Loucy (cell line): Measurements from ENCODE around the gene DAZL.

Experiments
- H2AFZ ChIP-seq: fragments of 200-600 bp; sonication (generic); 2 replicates; pipeline ENCODE4 v1.6.0; 2016; ENCODE audit warnings: antibody characterized with exemption, mild to moderate bottlenecking, low read length, moderate library complexity
- H3F3A ChIP-seq: fragments of 200-600 bp; 2 replicates; pipeline ENCODE4 v1.6.0; 2016; ENCODE audit warnings: antibody characterized with exemption, low read depth, mild to moderate bottlenecking
- H3K27me3 ChIP-seq: fragments of 200-600 bp; sonication (generic); 2 replicates; pipeline ENCODE4 v1.6.1; 2014; ENCODE audit warnings: low read length, mild to moderate bottlenecking; ENCODE audit not compliant: insufficient read depth, poor library complexity, severe bottlenecking
- H3K36me3 ChIP-seq: fragments of 200-600 bp; sonication (generic); 2 replicates; pipeline ENCODE4 v1.6.1; 2016; ENCODE audit warnings: low read length; ENCODE audit not compliant: insufficient read depth
- H3K4me1 ChIP-seq: fragments of 200-600 bp; sonication (generic); 2 replicates; pipeline ENCODE4 v1.5.1; 2014; ENCODE audit warnings: low read length, mild to moderate bottlenecking; ENCODE audit not compliant: insufficient read depth, poor library complexity, severe bottlenecking
- H3K4me2 ChIP-seq: fragments of 200-600 bp; sonication (generic); 2 replicates; pipeline ENCODE4 v1.6.0; 2014; ENCODE audit warnings: antibody characterized with exemption, low read length, low read depth, mild to moderate bottlenecking; ENCODE audit not compliant: poor library complexity, severe bottlenecking
- H3K4me3 ChIP-seq: fragments of 200-600 bp; sonication (generic); 2 replicates; pipeline ENCODE4 v1.5.1; 2014; ENCODE audit warnings: low read length, mild to moderate bottlenecking, mixed read lengths; ENCODE audit not compliant: poor library complexity, severe bottlenecking
- H3K79me2 ChIP-seq: fragments of 200-600 bp; sonication (generic); 2 replicates; pipeline ENCODE4 v1.6.1; 2014; ENCODE audit warnings: low read length; ENCODE audit not compliant: insufficient read depth
- H3K9ac ChIP-seq: fragments of 200-600 bp; sonication (generic); 2 replicates; pipeline ENCODE4 v1.6.0; 2014; ENCODE audit warnings: mild to moderate bottlenecking, low read depth, low read length, moderate library complexity; ENCODE audit not compliant: poor library complexity, severe bottlenecking
- H3K9me2 ChIP-seq: fragments of 200-600 bp; sonication (generic); replicated peaks from 2 replicates; pipeline ENCODE4 v1.6.1; 2016; ENCODE audit warnings: low read depth, low read length, mixed read lengths
- H3K9me3 ChIP-seq: fragments of 200-600 bp; sonication (generic); 2 replicates; pipeline ENCODE4 v1.6.1; 2014; ENCODE audit warnings: mild to moderate bottlenecking, antibody characterized with exemption, low read length, low read depth; ENCODE audit not compliant: insufficient read depth
- H4K20me1 ChIP-seq: fragments of 200-600 bp; sonication (generic); 2 replicates; pipeline ENCODE4 v1.6.0; 2014; ENCODE audit warnings: antibody characterized with exemption, low read length, mild to moderate bottlenecking; ENCODE audit not compliant: insufficient read depth, poor library complexity, severe bottlenecking
- CTCF ChIP-seq: fragments of 200-600 bp; sonication (generic); conservative IDR thresholded peaks from 2 replicates; pipeline ENCODE4 v1.5.1; 2014; ENCODE audit warnings: mild to moderate bottlenecking, antibody characterized with exemption, low read length
- EZH2phosphoT487 ChIP-seq: fragments of 200-600 bp; IDR thresholded peaks from 2 replicates; pipeline ENCODE4 v1.6.1; 2018; ENCODE audit warnings: antibody characterized with exemption, mild to moderate bottlenecking, moderate library complexity, borderline replicate concordance

Gene DAZL

GRCh38 chr3:16559653-16560365 lies 45.4 kb downstream of the DAZL start:
- H2AFZ ChIP-seq = no peak overlapping the region
- no peak for TF ChIP-seq EZH2phosphoT487
- TF ChIP-seq CTCF = no peak
- H3K4me1 ChIP-seq = no peaks in the 10 kb centered on the region
- H3K4me3 ChIP-seq = no peak overlapping the region
- H3K9me2 ChIP-seq = no peaks in the 10 kb centered on the region
- peaks cover 5% of the 10 kb centered on the region; the same call in 1 of the 2 replicates for H3K9me3 ChIP-seq
- H4K20me1 ChIP-seq = no peaks in the 10 kb centered on the region
- no peaks in the 10 kb centered on the region for H3F3A ChIP-seq
- H3K36me3 ChIP-seq = no peaks in the 10 kb centered on the region
- H3K79me2 ChIP-seq = no peaks in the 10 kb centered on the region
- H3K27me3 ChIP-seq = no peaks in the 10 kb centered on the region
- H3K4me2 ChIP-seq = no peak overlapping the region
- H3K9ac ChIP-seq = no peak overlapping the region

- TF ChIP-seq EZH2phosphoT487 (no peak), CTCF (no peak)
- Histone ChIP-seq H3K27me3 (no peaks in the 10 kb centered on the region), H3K79me2 (no peaks in the 10 kb centered on the region), H3K4me1 (peaks cover 9% of the 10 kb centered on the region), H3K36me3 (no peaks in the 10 kb centered on the region), H3K4me2 (no peak overlapping the region), H3F3A (no peaks in the 10 kb centered on the region), H3K9me2 (no peaks in the 10 kb centered on the region), H4K20me1 (no peaks in the 10 kb centered on the region), H3K9me3 (no peaks in the 10 kb centered on the region), H3K4me3 (no peak overlapping the region), H3K9ac (no peak overlapping the region), H2AFZ (no peak overlapping the region)
Measured at GRCh38 chr3:16554126-16554525, 51.1 kb downstream of the DAZL start.

- Histone ChIP-seq H3K4me1 (peaks cover 9% of the 10 kb centered on the region), H4K20me1 (no peaks in the 10 kb centered on the region), H3F3A (no peaks in the 10 kb centered on the region), H3K27me3 (no peaks in the 10 kb centered on the region), H3K4me2 (no peak overlapping the region), H3K9me2 (no peaks in the 10 kb centered on the region), H3K9me3 (no peaks in the 10 kb centered on the region), H3K4me3 (no peak overlapping the region), H3K36me3 (no peaks in the 10 kb centered on the region), H3K9ac (no peak overlapping the region), H2AFZ (no peak overlapping the region), H3K79me2 (no peaks in the 10 kb centered on the region)
- no peak for TF ChIP-seq EZH2phosphoT487
- TF ChIP-seq CTCF = no peak
Measured at GRCh38 chr3:16552757-16553156, 52.5 kb downstream of the DAZL start.
